Lower leg skin (tissue), 3 donors: ENCODE measurements around the gene KCNJ6.

Experiments used
- POLR2A ChIP-seq, 2 donors: fragments of 450-650 bp; IDR thresholded peaks; one replicate each; pipeline ENCODE4 v1.6.1; 2016 to 2017; ENCODE audit warnings: antibody characterized with exemption in 2 of 2, mild to moderate bottlenecking in 1 of 2, moderate library complexity in 1 of 2
- TF ChIP-seq, protein P1 (sequence below), 3 donors: fragments of 450-650 bp; IDR thresholded peaks; one replicate each; pipeline ENCODE4 v1.5.1; 2016; ENCODE audit warnings: antibody characterized with exemption in 3 of 3, mild to moderate bottlenecking in 3 of 3, moderate library complexity in 2 of 3

DNA sequence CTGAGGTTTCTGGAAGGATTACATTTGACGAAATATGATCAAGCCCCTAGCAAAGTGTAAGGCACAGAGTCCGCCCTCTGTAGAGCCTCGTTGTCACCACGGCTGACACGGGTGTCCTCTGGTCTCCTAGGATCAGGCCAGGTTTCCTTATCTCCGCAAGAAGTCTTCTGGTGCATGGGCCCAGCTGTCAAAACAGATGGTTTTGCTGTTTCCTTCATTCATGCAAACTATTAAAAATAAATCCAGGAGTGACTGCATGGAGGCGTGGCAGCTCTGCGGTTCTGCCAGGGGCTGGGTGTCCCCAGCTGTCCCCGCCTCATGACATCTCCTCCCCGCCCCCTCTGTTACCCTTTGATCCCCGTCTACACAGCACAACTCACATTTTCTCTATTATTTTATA, 340.7 kb downstream of the KCNJ6 start:
- TF ChIP-seq, protein P1, sequence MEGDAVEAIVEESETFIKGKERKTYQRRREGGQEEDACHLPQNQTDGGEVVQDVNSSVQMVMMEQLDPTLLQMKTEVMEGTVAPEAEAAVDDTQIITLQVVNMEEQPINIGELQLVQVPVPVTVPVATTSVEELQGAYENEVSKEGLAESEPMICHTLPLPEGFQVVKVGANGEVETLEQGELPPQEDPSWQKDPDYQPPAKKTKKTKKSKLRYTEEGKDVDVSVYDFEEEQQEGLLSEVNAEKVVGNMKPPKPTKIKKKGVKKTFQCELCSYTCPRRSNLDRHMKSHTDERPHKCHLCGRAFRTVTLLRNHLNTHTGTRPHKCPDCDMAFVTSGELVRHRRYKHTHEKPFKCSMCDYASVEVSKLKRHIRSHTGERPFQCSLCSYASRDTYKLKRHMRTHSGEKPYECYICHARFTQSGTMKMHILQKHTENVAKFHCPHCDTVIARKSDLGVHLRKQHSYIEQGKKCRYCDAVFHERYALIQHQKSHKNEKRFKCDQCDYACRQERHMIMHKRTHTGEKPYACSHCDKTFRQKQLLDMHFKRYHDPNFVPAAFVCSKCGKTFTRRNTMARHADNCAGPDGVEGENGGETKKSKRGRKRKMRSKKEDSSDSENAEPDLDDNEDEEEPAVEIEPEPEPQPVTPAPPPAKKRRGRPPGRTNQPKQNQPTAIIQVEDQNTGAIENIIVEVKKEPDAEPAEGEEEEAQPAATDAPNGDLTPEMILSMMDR (IDR thresholded peaks at IDR 0.05) = no peak
- TF ChIP-seq POLR2A (IDR thresholded peaks at IDR 0.05) = no peak
